ENCODE results near the gene BNC2.
A peak's percentile ranks its signal among the peaks of the same experiment; 100 is the strongest.

BNC2 gene

DNA sequence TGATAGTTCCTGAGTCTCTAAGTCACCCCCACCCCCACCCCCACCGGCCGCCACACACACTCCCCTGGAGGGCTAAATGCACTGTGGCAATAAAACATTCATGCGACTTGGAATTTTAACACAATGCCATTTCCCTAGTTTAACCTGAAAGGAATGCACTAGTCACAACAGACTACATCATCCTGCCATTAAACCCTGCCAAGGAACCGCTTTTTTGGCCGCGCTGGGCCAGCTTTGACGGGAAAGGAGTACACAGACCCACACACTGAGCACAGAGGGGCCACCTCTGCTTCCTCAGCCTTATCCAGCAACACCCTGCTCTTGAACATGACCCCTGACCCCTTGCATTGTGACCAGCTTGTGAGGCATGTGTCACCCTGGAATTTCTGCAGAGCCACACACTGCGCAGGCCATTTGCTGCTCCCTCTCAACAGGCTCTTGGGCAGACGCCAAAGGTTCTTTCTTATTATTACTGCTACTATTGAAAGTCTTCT is 165.3 kb downstream of the BNC2 start:
- DNase-seq, result peak; percentile 60

- no peak for DNase-seq
These were observed 166.1 kb downstream of the BNC2 start for GRCh38 chr9:16704116-16705110.

- DNase-seq, result no peak
These were observed 169.1 kb downstream of the BNC2 start for GRCh38 chr9:16701347-16701746.

DNA sequence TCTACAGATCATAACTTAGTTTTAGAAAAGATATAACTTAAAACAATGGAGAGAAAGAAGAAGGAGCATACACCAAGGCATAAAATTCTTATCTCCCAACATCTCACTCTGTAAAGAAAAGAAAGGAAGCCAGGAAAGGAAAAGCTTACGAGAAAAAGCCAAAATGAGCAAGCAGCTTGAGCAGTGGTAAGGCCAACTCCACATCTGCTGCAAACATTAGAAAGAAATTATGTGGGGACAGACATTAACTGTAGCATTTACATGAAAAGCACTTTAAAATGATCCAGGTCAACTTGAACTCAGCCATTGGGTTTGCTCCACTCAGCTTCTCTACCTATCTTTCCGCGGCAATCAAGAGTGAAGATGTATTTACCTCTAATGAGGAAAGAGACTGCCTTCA is 176.9 kb downstream of the BNC2 start:
- DNase-seq, result no peak

- no peak for DNase-seq
These were observed 179.8 kb downstream of the BNC2 start for GRCh38 chr9:16690628-16691027.

- DNase-seq, result no peak
These were observed 180.3 kb downstream of the BNC2 start for GRCh38 chr9:16690205-16690604.

DNA sequence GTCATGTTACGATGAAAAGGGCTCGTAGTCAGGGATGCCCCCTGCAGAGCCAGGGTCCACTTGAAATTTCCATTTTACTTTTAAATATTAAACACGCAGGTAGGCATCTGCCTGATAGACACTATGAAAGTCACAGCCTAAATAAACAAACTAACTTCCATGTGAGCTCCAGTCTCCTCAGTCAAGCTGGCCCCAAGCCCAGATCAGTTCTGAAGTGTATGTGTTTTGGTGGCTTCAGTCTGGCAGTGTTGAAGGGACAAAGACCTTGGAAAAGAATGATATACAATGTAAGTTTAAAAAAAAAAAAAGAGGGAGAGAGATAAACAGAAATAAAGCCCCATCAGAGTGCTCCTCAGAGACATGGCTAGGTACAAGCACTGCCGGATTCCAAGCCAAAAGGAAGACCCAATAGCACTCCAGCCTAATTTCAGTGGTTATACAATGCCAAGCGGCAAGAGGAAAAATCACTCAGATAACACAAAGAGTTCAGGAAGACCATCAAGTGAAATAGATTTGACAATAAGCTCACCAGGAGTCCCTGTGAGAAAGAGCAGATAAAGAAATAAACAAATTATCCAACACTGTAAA is 181.0 kb downstream of the BNC2 start:
- DNase-seq, result no peak

DNA sequence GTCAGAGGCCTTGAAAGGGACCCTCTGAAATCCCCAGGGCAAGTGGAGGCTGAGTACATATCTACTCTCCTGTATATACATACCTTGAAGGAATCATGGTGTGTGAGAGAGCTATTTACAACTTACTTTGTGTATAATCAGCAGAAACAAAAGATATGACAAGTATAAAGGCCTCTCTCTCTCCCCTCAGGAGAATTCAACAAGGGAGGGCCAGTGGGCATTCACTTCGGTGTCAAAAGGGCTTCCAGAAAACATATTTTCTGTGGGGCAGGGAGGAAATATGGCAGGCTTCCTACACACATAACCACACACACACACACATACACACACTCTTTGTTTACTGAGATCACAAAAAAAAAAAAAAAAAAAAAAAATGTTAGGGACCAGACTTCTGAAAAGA is 181.7 kb downstream of the BNC2 start:
- no peak for DNase-seq

- no peak for DNase-seq
These were observed 182.6 kb downstream of the BNC2 start for GRCh38 chr9:16687678-16688369.

DNA sequence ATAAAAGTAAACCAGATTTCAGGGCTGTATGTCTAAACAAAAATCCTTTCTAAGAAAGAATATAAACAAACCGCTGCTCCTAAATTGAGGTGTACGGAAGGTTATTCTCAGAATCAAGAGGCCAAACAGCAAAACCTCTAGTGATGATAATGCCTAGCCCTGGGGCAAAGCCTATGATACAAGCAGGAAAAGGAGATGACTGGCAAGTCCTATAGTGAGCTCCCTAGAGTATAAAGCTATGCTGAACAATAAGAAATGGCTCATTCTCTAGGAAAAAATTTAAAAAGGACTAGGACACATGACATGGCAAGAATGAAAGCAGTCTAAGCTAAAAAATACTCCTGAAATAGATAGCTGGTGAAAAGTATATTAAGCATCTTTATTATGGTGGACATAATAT is 187.1 kb downstream of the BNC2 start:
- DNase-seq, result no peak

- no peak for DNase-seq
These were observed 188.2 kb downstream of the BNC2 start for GRCh38 chr9:16682273-16682672.

DNA sequence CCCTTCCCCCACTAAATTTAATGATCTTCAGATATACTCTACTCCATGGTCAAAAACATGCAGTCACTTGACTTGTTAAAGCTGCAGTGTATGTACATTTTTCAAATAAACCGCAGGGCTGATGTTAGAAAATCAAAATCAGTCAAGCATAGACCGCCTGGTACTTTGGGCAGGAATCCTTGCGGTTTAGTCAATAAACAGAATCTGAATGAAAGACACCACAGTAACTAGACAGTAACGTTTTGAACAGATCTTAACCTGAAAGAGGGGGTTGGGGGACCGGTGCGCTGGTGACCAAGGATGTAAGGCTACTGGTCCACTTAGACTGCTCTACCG is 188.8 kb downstream of the BNC2 start:
- DNase-seq, result no peak

- DNase-seq, result no peak
These were observed 189.4 kb downstream of the BNC2 start for GRCh38 chr9:16680975-16681651.

- DNase-seq, result no peak
These were observed 189.9 kb downstream of the BNC2 start for GRCh38 chr9:16680541-16680940.

- DNase-seq, result no peak
These were observed 191.1 kb downstream of the BNC2 start for GRCh38 chr9:16679327-16679821.

- no peak for DNase-seq
These were observed 194.0 kb downstream of the BNC2 start for GRCh38 chr9:16676519-16676918.

- DNase-seq, result no peak
These were observed 195.3 kb downstream of the BNC2 start for GRCh38 chr9:16675131-16675530.

DNA sequence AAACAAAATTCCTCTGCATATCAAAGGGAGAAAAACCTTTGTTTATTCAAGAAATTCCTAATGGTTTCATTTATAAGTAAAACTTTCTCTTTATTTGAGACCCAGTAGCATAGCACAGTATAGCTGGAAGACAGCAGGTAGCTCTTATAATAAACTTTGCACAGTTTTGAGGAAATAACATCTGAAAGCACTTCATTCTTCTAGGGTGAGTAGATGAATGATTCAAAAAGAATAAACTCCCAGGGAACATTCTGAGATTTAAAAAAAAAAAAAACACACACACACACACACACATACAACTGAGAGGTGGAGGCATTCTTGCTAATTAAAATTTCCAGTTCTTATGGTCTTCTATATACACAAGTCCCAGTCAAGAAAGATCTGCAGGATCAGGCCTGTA is 197.3 kb downstream of the BNC2 start:
- no peak for DNase-seq

DNA sequence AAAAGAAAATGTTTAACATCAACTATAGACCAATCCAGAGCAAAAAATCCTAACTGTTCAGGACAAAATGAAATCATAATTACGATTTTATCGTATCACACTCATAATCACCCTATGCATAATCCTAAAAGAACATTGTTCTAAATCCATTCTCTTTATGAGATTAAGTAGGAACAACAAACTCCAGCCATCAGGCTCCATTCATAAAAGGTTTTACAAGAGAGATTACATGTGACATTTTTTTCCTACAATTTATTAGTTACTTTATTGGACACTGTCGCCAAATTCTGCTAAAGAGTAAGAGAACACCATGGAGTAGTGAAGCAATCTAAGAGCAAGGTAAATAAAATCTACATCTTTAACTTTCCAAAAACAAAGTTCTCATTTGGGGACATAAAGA is 198.0 kb downstream of the BNC2 start:
- no peak for DNase-seq

DNA sequence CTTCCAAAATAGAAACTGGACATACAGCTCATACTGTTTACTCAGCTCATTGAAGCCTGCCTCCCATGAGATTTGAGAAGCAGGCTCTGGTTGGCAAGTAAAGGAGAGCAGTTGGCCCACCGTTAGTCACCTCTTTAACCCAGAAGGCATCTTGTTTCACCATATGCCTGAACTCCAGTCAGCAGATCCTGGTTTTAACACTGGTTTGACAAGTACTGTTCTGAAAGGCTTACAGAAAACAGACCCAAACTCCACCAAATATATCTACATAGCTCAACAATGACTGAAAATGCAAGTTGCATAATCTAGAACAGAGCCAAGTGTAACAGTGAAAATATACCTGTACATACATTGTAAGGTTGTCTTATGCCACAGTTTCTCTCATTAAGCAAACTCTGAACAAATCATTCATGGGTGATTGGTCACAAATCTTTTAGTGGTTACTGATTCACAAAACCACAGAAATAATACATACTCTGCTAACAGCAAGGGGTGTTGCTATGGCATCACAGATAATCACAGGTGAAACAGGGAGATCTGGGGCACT is 198.8 kb downstream of the BNC2 start:
- DNase-seq, result no peak

DNA sequence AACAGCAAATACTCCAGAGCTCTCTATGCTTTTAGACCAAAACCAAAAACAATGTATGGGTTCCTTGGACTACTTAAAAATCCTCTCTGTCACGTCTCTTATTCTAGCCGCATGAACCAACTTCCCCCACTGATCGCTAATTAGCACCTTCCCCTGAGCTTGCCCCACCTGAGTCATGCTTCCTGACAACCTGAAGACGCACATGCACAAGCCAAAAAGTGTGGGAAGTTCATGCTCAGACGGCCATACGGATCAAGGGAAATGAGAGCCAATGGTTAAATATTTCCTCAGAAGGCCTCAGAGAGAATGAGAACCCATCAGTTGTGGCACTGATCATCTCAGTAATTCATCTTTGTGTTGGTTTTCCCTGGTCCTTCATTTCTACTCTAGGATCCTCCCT is 199.7 kb downstream of the BNC2 start:
- no peak for DNase-seq

DNA sequence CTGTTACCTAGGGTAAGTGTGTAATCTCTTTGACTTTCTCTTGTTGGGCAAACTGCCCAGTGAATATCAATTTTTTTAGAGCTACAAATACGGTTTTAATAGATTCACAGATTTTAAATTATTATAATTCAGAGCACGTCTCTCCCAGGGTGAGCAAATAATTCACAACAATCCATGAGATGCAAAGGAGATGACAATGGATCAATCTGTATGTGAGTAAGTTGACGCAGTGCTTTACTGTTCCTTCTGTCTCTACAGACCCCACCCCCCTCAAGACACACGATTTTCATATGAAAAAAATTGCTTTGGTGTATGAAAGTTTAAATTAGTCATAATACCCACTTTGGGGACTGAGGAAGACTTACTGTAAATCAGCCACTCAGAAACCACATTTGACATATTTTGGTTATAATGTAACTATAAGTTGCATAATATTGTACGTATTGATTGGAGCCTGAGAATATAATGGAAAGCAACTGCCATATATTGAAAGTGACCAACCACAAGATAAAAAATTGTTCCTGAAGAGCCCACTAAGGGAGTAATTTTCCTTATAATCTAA is 201.7 kb downstream of the BNC2 start:
- DNase-seq, result no peak

Measured in midbrain (tissue), 1 donor.